Measurements from ENCODE around the gene SLF2. TPM values are rescaled to one million over a fixed set of nuclear protein-coding genes. Genes with fewer than 3 reads are reported as not detected.

The SLF2 gene
- total RNA-seq, 1 donor from 2014 or later: 22.0 TPM

DNA sequence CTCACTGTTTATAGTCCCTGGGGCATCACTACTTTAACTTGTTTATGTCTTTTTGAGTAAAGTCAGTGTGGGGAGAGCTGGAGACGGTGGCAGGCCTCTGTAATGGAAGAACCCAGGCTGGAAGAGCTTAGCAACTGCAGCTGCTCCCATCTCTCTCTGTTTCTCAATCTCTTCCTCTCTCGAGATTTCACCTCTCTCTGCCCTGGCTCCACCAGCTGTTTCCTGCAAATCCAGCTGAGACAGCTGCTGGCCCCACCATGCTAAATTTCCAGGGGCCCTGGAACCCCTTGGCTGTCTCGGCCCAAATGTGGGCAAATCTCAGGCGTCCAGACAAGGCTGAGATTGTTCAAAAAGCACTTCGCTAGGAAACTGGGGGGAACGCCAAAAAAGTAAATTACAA lies 25.8 kb upstream of the SLF2 start:
- TF ChIP-seq CTCF (conservative IDR thresholded peaks at IDR 0.05; ENCODE audit: low read depth, low read length): no peak
- H3K4me3 ChIP-seq (ENCODE audit: low read depth, low read length): no peak overlapping the region
- no peak for DNase-seq (ENCODE audit: low read depth)

- DNase-seq (ENCODE audit: low read depth): no peak
Observed at GRCh38 chr10:100887761-100888296, 24.9 kb upstream of the SLF2 start.

DNA sequence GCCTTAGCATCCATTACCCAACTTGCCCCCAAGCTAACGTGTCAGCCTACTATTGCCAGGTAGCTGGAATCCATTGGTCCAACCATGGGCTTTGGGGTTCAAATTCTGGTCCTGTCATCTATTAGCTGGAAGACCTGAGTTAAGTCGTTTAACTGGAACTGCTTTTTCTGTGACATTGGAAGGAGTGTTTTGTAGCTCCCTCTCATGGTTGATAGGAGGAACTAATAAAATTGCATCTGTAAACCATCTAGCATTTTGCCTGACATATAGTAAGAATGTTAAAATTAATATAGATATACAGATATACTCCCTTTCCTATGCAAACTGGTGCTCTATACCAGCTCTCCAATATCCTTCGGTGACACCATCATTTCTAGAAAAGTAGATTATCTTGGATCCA lies 23.8 kb upstream of the SLF2 start:
- TF ChIP-seq CTCF (conservative IDR thresholded peaks at IDR 0.05; ENCODE audit: low read depth, low read length): peak; percentile 41
- no peak overlapping the region for H3K4me3 ChIP-seq (ENCODE audit: low read depth, low read length)
- DNase-seq (ENCODE audit: low read depth): no peak

More at GRCh38 chr10:100887761-100888296, 24.9 kb upstream of the SLF2 start:
- TF ChIP-seq CTCF (conservative IDR thresholded peaks at IDR 0.05; ENCODE audit: low read depth, low read length): no peak
- H3K4me3 ChIP-seq (ENCODE audit: low read depth, low read length): no peak overlapping the region

GRCh38 chr10:100889546-100889945 lies 23.2 kb upstream of the SLF2 start:
- no peak for DNase-seq (ENCODE audit: low read depth)
- no peak for TF ChIP-seq CTCF (conservative IDR thresholded peaks at IDR 0.05; ENCODE audit: low read depth, low read length)

DNA sequence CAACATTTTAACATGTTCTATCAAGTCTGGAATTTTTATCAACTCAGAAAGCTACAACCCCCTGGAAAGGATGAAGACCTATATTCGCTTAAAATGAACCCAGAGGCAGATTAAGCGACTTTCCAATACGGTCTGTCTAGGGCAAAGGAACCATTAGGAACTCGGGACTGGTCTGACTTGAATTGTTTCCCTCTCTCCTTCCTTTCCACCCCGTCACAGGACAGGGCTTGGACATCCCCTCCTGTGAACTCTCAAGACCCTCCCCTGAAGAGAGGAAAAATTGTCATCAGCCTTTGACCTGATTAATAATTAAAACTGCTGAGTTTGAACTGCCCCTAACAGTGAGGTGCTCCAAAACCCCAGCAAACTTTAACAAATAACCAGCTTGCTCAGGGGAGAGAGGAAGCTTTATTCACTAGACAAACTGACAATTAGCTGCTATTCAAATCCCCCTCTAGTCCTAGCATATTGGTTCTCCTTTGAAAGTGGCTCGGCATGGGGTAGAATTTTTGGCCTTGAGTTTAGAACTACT lies 22.6 kb upstream of the SLF2 start:
- no peak for TF ChIP-seq CTCF (conservative IDR thresholded peaks at IDR 0.05; ENCODE audit: low read depth, low read length)
- no peak overlapping the region for H3K4me3 ChIP-seq (ENCODE audit: low read depth, low read length)
- DNase-seq (ENCODE audit: low read depth): no peak

More at GRCh38 chr10:100889546-100889945, 23.2 kb upstream of the SLF2 start:
- no peak overlapping the region for H3K4me3 ChIP-seq (ENCODE audit: low read depth, low read length)

GRCh38 chr10:100890673-100891317 lies 22.0 kb upstream of the SLF2 start:
- no peak for TF ChIP-seq CTCF (conservative IDR thresholded peaks at IDR 0.05; ENCODE audit: low read depth, low read length)
- H3K4me3 ChIP-seq (ENCODE audit: low read depth, low read length): no peak overlapping the region
- peak; percentile 65 for DNase-seq (ENCODE audit: low read depth)

- no peak for DNase-seq (ENCODE audit: low read depth)
- no peak for TF ChIP-seq CTCF (conservative IDR thresholded peaks at IDR 0.05; ENCODE audit: low read depth, low read length)
- no peak overlapping the region for H3K4me3 ChIP-seq (ENCODE audit: low read depth, low read length)
Observed at GRCh38 chr10:100894033-100894432, 18.7 kb upstream of the SLF2 start.

Data from epithelial cell of proximal tubule (primary cell).